K562 (cell line): Measurements from ENCODE around the gene CCDC68. TPM values are rescaled to one million over a fixed set of nuclear protein-coding genes. Genes with fewer than 3 reads are reported as not detected.

Experiments
- ATAC-seq: fragments of 200-7000 bp; cut with Tn5 transposase; 3 replicates; pipeline ENCODE4 v1.9.1; 2020; ENCODE audit warnings: moderate library complexity
- BruUV-seq: library from RNA; stranded (reverse); fragments of 400-500 nt; replicated peaks from 2 replicates; lab custom pipeline; 2021; lab: Mats Ljungman, UMichigan
- CTCF ChIA-PET: fragments of 300-600 bp; formaldehyde crosslinking; extraction: SDS; loops from one replicate; lab custom pipeline; 2021; ENCODE audit warnings: low intra/inter-chr PET ratio; lab: Yijun Ruan, JAX
- POLR2A ChIA-PET: fragments of 300-600, 350-650 bp; sonication (Branson Sonifier 250); formaldehyde crosslinking; extraction: SDS; loops from one replicate; lab custom pipeline; 2021; ENCODE audit warnings: antibody characterized with exemption, inconsistent platforms; lab: Yijun Ruan, JAX
- DNase-seq, 4 experiments: peaks; one replicate each; pipeline versions ENCODE4 v3.0.0 to v3.0.0-alpha.2; 2011 to 2018; ENCODE audit warnings: low spot score in 3 of 4, mixed read lengths in 3 of 4; ENCODE audit errors: extremely low read depth in 1 of 4
- FAIRE-seq: peaks from 2 replicates; lab custom pipeline; 2011; peaks lifted over from hg19 to GRCh38; lab: Jason Lieb, UNC
- H2AFZ ChIP-seq: 2 replicates; pipeline ENCODE4 v1.6.0; 2011; ENCODE audit warnings: low read depth, low read length, control low read depth, inconsistent platforms
- H3K27ac ChIP-seq: fragments of 200-600 bp; 3 replicates; pipeline ENCODE4 v1.8.0; 2011; ENCODE audit warnings: low read depth, mild to moderate bottlenecking, control low read depth, inconsistent platforms, low read length, moderate library complexity, mixed read lengths; ENCODE audit errors: extremely low read depth
- H3K27me3 ChIP-seq, 2 experiments: fragments of 300-600 bp in 1 of 2; 2 replicates in 1 of 2; 3 replicates in 1 of 2; pipeline versions ENCODE4 v1.6.0 to v1.8.0; 2011; ENCODE audit warnings: inconsistent platforms in 2 of 2, low read length in 2 of 2, mild to moderate bottlenecking in 1 of 2, mixed read lengths in 1 of 2, moderate library complexity in 1 of 2; ENCODE audit not compliant: control insufficient read depth in 2 of 2, insufficient read depth in 2 of 2
- H3K36me3 ChIP-seq: fragments of 300-600 bp; 3 replicates; pipeline ENCODE4 v1.8.0; 2011; ENCODE audit warnings: mild to moderate bottlenecking, low read length, inconsistent platforms; ENCODE audit not compliant: control insufficient read depth, insufficient read depth
- H3K4me1 ChIP-seq, 2 experiments: fragments of 200-600 bp in 1 of 2; replicated peaks in 1 of 2; 2 replicates in 1 of 2; 3 replicates in 1 of 2; pipeline versions ENCODE4 v1.5.1 to v1.8.0; 2011; ENCODE audit warnings: inconsistent platforms in 2 of 2, low read length in 2 of 2, mild to moderate bottlenecking in 1 of 2, mixed read lengths in 1 of 2, moderate library complexity in 1 of 2; ENCODE audit not compliant: control insufficient read depth in 2 of 2, insufficient read depth in 2 of 2
- H3K4me2 ChIP-seq: 2 replicates; pipeline ENCODE4 v1.6.1; 2011; ENCODE audit warnings: low read length, control low read depth, inconsistent platforms, mixed read lengths; ENCODE audit not compliant: insufficient read depth
- H3K4me3 ChIP-seq: fragments of 200-600 bp; sonication (generic), shearing (Covaris generic); 2 replicates; pipeline ENCODE4 v1.5.1; 2016; ENCODE audit warnings: control low read depth, inconsistent platforms
- H3K79me2 ChIP-seq: fragments of 200-600 bp; 3 replicates; pipeline ENCODE4 v1.8.0; 2011; ENCODE audit warnings: low read length, inconsistent platforms; ENCODE audit not compliant: control insufficient read depth, insufficient read depth
- H3K9ac ChIP-seq, 2 experiments: 2 replicates each; pipeline versions ENCODE4 v1.6.0 to v1.6.1; 2011; ENCODE audit warnings: low read depth in 2 of 2, low read length in 2 of 2, control low read depth in 1 of 2, inconsistent platforms in 1 of 2, mild to moderate bottlenecking in 1 of 2, mixed read lengths in 1 of 2; ENCODE audit not compliant: insufficient read depth in 1 of 2
- H3K9me1 ChIP-seq: one replicate; pipeline ENCODE4 v1.6.0; 2011; ENCODE audit warnings: inconsistent platforms, mild to moderate bottlenecking, low read length, moderate library complexity; ENCODE audit not compliant: control insufficient read depth, insufficient read depth
- H3K9me3 ChIP-seq: replicated peaks from 2 replicates; pipeline ENCODE4 v1.5.1; 2011; ENCODE audit warnings: low read depth, low read length, inconsistent platforms; ENCODE audit not compliant: control insufficient read depth, insufficient read depth
- H4K20me1 ChIP-seq: replicated peaks from 2 replicates; pipeline ENCODE4 v1.6.1; 2011; ENCODE audit warnings: low read length, inconsistent platforms, mixed read lengths; ENCODE audit not compliant: control insufficient read depth, insufficient read depth
- CEBPG ChIP-seq, 3 experiments: fragments of 200-800 bp in 1 of 3; sonication (Bioruptor generic) in 1 of 3; sonication (generic) in 1 of 3; formaldehyde crosslinking in 1 of 3; IDR thresholded peaks in 2 of 3; conservative IDR thresholded peaks in 1 of 3; 2 replicates each; pipeline versions ENCODE4 v1.6.1 to v1.8.0; 2016 to 2022; ENCODE audit warnings: missing compliant biosample characterization in 2 of 3, missing genetic modification characterization in 2 of 3, mild to moderate bottlenecking in 1 of 3, missing genetic modification reagents in 1 of 3
- GATAD2A ChIP-seq: fragments of 450-650 bp; IDR thresholded peaks from 2 replicates; pipeline ENCODE4 v1.6.1; 2017
- L3MBTL2 ChIP-seq: fragments of 450-650 bp; IDR thresholded peaks from 2 replicates; pipeline ENCODE4 v1.6.1; 2016; ENCODE audit warnings: mild to moderate bottlenecking, moderate library complexity
- NCOA1 ChIP-seq: fragments of 450-650 bp; IDR thresholded peaks from 2 replicates; pipeline ENCODE4 v1.6.1; 2016; ENCODE audit warnings: low read depth
- NR1H2 ChIP-seq: sonication (generic); formaldehyde crosslinking; IDR thresholded peaks from 2 replicates; pipeline ENCODE4 v1.4.0; 2020; ENCODE audit warnings: mild to moderate bottlenecking, missing genetic modification reagents
- POLR2A ChIP-seq: fragments of 450-650 bp; conservative IDR thresholded peaks from 2 replicates; pipeline ENCODE4 v1.6.1; 2016
- POLR2H ChIP-seq: IDR thresholded peaks from 2 replicates; pipeline ENCODE4 v1.6.1; 2016; ENCODE audit warnings: missing genetic modification characterization, low read depth, mild to moderate bottlenecking, control low read depth, missing compliant biosample characterization, moderate library complexity
- RBM34 ChIP-seq: fragments of 200-400 bp; formaldehyde crosslinking; IDR thresholded peaks from 2 replicates; pipeline ENCODE4 v1.6.1; 2018; ENCODE audit warnings: low read length, borderline replicate concordance; ENCODE audit not compliant: insufficient read depth
- SAFB ChIP-seq: fragments of 200-400 bp; formaldehyde crosslinking; IDR thresholded peaks from 2 replicates; pipeline ENCODE4 v1.6.1; 2017; ENCODE audit warnings: low read depth, low read length, borderline replicate concordance
- SMAD4 ChIP-seq: fragments of 250-450 bp; sonication (Bioruptor Pico); conservative IDR thresholded peaks from 2 replicates; pipeline ENCODE4 v1.8.0; 2021; ENCODE audit warnings: inconsistent platforms, mild to moderate bottlenecking, moderate library complexity
- SUPT5H ChIP-seq: fragments of 450-650 bp; IDR thresholded peaks from 2 replicates; pipeline ENCODE4 v1.6.1; 2016
- ZFPM2 ChIP-seq: fragments of 250-450 bp; sonication (Bioruptor Pico); IDR thresholded peaks from 2 replicates; pipeline ENCODE4 v1.5.1; 2022; ENCODE audit warnings: mild to moderate bottlenecking
- ZNF143 ChIP-seq: sonication (generic); formaldehyde crosslinking; IDR thresholded peaks from 2 replicates; pipeline ENCODE4 v1.9.0; 2022; ENCODE audit warnings: mild to moderate bottlenecking, missing genetic modification reagents
- ZNF408 ChIP-seq: fragments of 250-450 bp; sonication (Bioruptor Pico); IDR thresholded peaks from 2 replicates; pipeline ENCODE4 v1.4.0; 2020; ENCODE audit warnings: low read depth, mild to moderate bottlenecking, moderate library complexity
- WGBS: fragments of 100-300 bp; shearing (Covaris generic); methylation state at CpG from one replicate; pipeline ENCODE4 v1.1.6; 2016; ENCODE audit warnings: low coverage, mixed read lengths; ENCODE audit not compliant: insufficient coverage; ENCODE audit errors: missing lambda C conversion rate; 5-methylcytosine and 5-hydroxymethylcytosine counted together
- in situ Hi-C: fragments of 300-500 bp; cut with MboI; formaldehyde crosslinking; loops from 4 replicates; pipeline ENCODE4 v1.15.0; 2018; ENCODE audit warnings: inconsistent platforms, mixed read lengths
- intact Hi-C: fragments of 100-400 bp; cut with micrococcal nuclease; formaldehyde crosslinking; loops from 2 replicates; pipeline ENCODE4 v1.14.2; 2022
- polyA plus RNA-seq, 8 experiments: library from polyadenylated mRNA; depleted of rRNA in 4 of 8; stranded (reverse) in 5 of 8; unstranded in 3 of 8; fragments of >200 nt; fragmentation: Nextera tagmentation in 2 of 8; fragmentation: Illumina TruSeq in 1 of 8; extraction: Ambion mirVana in 2 of 8; extraction: Trizol in 1 of 8; gene quantifications; 2 replicates each; pipeline versions ENCODE4 v1.2.1 to v1.2.3, GENCODE V29; 2011 to 2014; ENCODE audit warnings: inconsistent platforms in 1 of 8, missing spikeins in 1 of 8
- total RNA-seq, 7 experiments: library from RNA; depleted of rRNA in 6 of 7; stranded (reverse); fragments of >200 nt in 6 of 7; fragmentation: Illumina TruSeq in 2 of 7; extraction: Trizol in 2 of 7; gene quantifications; 2 replicates each; pipeline versions ENCODE4 v1.2.1 to v1.2.3, GENCODE V29; 2011 to 2021; ENCODE audit warnings: low replicate concordance in 1 of 7

CCDC68 gene
- total and polyA plus RNA-seq, 9 of the 15 experiments (the other 6 are each of a cell fraction or from before 2014, with no cell fraction given): 0.28 to 4.5 (median 1.4) TPM

- TF ChIP-seq POLR2H (tag) (0 out of 2 replicates have a peak, but pooled peaks have one; percentile 21), SUPT5H (no peak), SMAD4 (CRISPR knock-in tag) (peak; percentile 47; the same call in 1 of the 2 replicates), SAFB (no peak), L3MBTL2 (0 out of 2 replicates have a peak, but pooled peaks have one; percentile 31), NCOA1 (no peak), CEBPG (CRISPR knock-in tag; IDR thresholded peaks at IDR 0.05) (no peak), CEBPG (tag; conservative IDR thresholded peaks at IDR 0.05 in 1 of 2, IDR thresholded peaks at IDR 0.05 in 1 of 2) (peak; percentile 76 to 77)
- TF ChIP-seq, all 486 proteins: peak for 8
Observed at GRCh38 chr18:54923339-54923956, 35.8 kb downstream of the CCDC68 start (continued).

GRCh38 chr18:54919412-54919811 is 39.8 kb downstream of the CCDC68 start:
- ChIA-PET CTCF (no interaction called here), POLR2A (no interaction called here)
- no peak overlapping the region for H2AFZ ChIP-seq
- H3K79me2 ChIP-seq: no peaks in the 10 kb centered on the region
- no peaks in the 10 kb centered on the region for H3K9me3 ChIP-seq
- H3K4me1 ChIP-seq: no peaks in the 10 kb centered on the region
- no peak for DNase-seq
- H3K27me3 ChIP-seq: no peaks in the 10 kb centered on the region
- intact Hi-C loops (no loop called here), in situ Hi-C loops (no loop called here)
- no peak overlapping the region for H3K9ac ChIP-seq
- no peaks in the 10 kb centered on the region for H3K9me1 ChIP-seq
- WGBS: 53% methylated on average over 6 of the region's 6 CpGs
- H4K20me1 ChIP-seq: no peaks in the 10 kb centered on the region
- no peak for FAIRE-seq
- BruUV-seq: no TSS peak
- TF ChIP-seq RBM34 (no peak), ZNF143 (CRISPR knock-in tag) (no peak), POLR2A (no peak), ZFPM2 (CRISPR knock-in tag) (no peak), GATAD2A (no peak), NR1H2 (CRISPR knock-in tag) (no peak), ZNF408 (CRISPR knock-in tag) (no peak)
- H3K27ac ChIP-seq: no peak overlapping the region
- no peak overlapping the region for H3K4me2 ChIP-seq
- ATAC-seq: no peak
- no peaks in the 10 kb centered on the region for H3K36me3 ChIP-seq
- no peak overlapping the region for H3K4me3 ChIP-seq
